Transverse colon (tissue), 4 donors: Measurements from ENCODE around the gene AHR. TPM values are rescaled to one million over a fixed set of nuclear protein-coding genes. Genes with fewer than 3 reads are reported as not detected.

Experiments used
- DNase-seq: peaks from one replicate; pipeline ENCODE4 v3.0.0-alpha.2; 2019
- H3K27ac ChIP-seq, 4 donors: fragments of 200-600 bp; sonication (generic); 2 replicates each; pipeline ENCODE4 v1.5.1; 2016 to 2018; ENCODE audit warnings: inconsistent platforms in 4 of 4
- H3K27me3 ChIP-seq: fragments of 200-600 bp; sonication (generic); 2 replicates; pipeline ENCODE4 v1.5.1; 2017; ENCODE audit warnings: inconsistent platforms
- H3K36me3 ChIP-seq, 4 donors: fragments of 200-600 bp; sonication (generic); 2 replicates each; pipeline ENCODE4 v1.5.1; 2017 to 2019; ENCODE audit warnings: inconsistent platforms in 4 of 4
- H3K4me1 ChIP-seq, 4 donors: fragments of 200-600 bp; sonication (generic); 2 replicates each; pipeline ENCODE4 v1.5.1; 2017 to 2020; ENCODE audit warnings: inconsistent platforms in 4 of 4
- H3K4me3 ChIP-seq, 4 donors: fragments of 200-600 bp; sonication (generic); 1 replicate in 1 of 4; 2 replicates in 3 of 4; pipeline versions ENCODE4 v1.5.1 to v1.6.1; 2017 to 2019; ENCODE audit warnings: inconsistent platforms in 4 of 4
- H3K9me3 ChIP-seq, 2 donors: fragments of 200-600 bp; sonication (generic); 2 replicates each; pipeline ENCODE4 v1.5.1; 2017 to 2019; ENCODE audit warnings: inconsistent platforms in 2 of 2
- EP300 ChIP-seq: sonication (generic); formaldehyde crosslinking; IDR thresholded peaks from one replicate; pipeline ENCODE4 v1.6.1; 2017; ENCODE audit warnings: antibody characterized with exemption, low read depth
- POLR2A ChIP-seq: fragments of 450-650 bp; IDR thresholded peaks from one replicate; pipeline ENCODE4 v1.6.1; 2016; ENCODE audit warnings: antibody characterized with exemption, mild to moderate bottlenecking, moderate library complexity
- POLR2AphosphoS5 ChIP-seq, 3 donors: sonication (generic); formaldehyde crosslinking; IDR thresholded peaks; one replicate each; pipeline ENCODE4 v1.6.1; 2016; ENCODE audit warnings: antibody characterized with exemption in 3 of 3
- WGBS, 2 donors: methylation state at CpG; one replicate each; pipeline ENCODE4 v1.1.5; 2018; ENCODE audit warnings: low coverage in 1 of 2; 5-methylcytosine and 5-hydroxymethylcytosine counted together
- in situ Hi-C, 4 donors: fragments of 200-750 bp; cut with MboI; loops; one replicate each; pipeline versions ENCODE4 v1.15.0 to v1.15.1; 2017; ENCODE audit warnings: low sequenced_read_pairs in 3 of 4, low pct_ligation_motif_present in 1 of 4, low pct_unique_long_range_greater_than_20kb in 1 of 4
- intact Hi-C: fragments of 100-400 bp; cut with DNase I; formaldehyde crosslinking; loops from one replicate; pipeline ENCODE4 v1.15.1; 2023; ENCODE audit warnings: low total_unique reads
- total RNA-seq, 4 donors: library from RNA; depleted of rRNA; stranded (reverse); fragments of >200 nt; gene quantifications; one replicate each; pipeline ENCODE4 v1.1.0, GENCODE V29; 2016
- TF ChIP-seq, protein P1 (sequence below), 5 experiments: fragments of 200-600 bp in 3 of 5; fragments of 450-650 bp in 2 of 5; sonication (generic) in 3 of 5; IDR thresholded peaks; 1 replicate in 2 of 5; 2 replicates in 3 of 5; pipeline ENCODE4 v1.5.1; 2016 to 2017; ENCODE audit warnings: antibody characterized with exemption in 5 of 5, inconsistent platforms in 3 of 5, mild to moderate bottlenecking in 2 of 5, moderate library complexity in 1 of 5

The AHR gene
- total RNA-seq, 4 donors from 2014 or later: 18.1 to 54.6 (median 43.7) TPM

- Histone ChIP-seq H3K36me3 (no peaks in the 10 kb centered on the region), H3K27ac (peak overlapping the region; percentile 28 to 42 (median 38)), H3K9me3 (no peaks in the 10 kb centered on the region), H3K27me3 (no peaks in the 10 kb centered on the region), H3K4me1 (peaks cover 0 to 10% (median 3%) of the 10 kb centered on the region in 4 donors), H3K4me3 (no peak overlapping the region)
- DNase-seq: no peak
- in situ Hi-C loops: loop anchor here in 1 of 4 donors (25.0 kb wide), 1 partner anchor 661 kb away; the partner anchor contains the start of gene SNX13
- intact Hi-C loops: no loop called here
- 67 to 72% methylated on average over 4 of the region's 4 CpGs for WGBS, 2 donors
- TF ChIP-seq POLR2A (no peak), POLR2AphosphoS5 (IDR thresholded peaks at IDR 0.05) (peak in 2 of 3 donors; percentile 1 to 54)
Observed at GRCh38 chr7:17275749-17276671, 22.4 kb upstream of the AHR start.

GRCh38 chr7:17279061-17279460, 19.4 kb upstream of the AHR start:
- Histone ChIP-seq H3K27ac (no peak overlapping the region), H3K4me3 (no peak overlapping the region), H3K27me3 (no peaks in the 10 kb centered on the region), H3K4me1 (peaks cover 0 to 10% (median 3%) of the 10 kb centered on the region in 4 donors), H3K36me3 (no peaks in the 10 kb centered on the region), H3K9me3 (no peaks in the 10 kb centered on the region)
- WGBS, 2 donors: 82 to 92% methylated on average over 4 of the region's 4 CpGs
- TF ChIP-seq EP300 (no peak), POLR2A (no peak), POLR2AphosphoS5 (IDR thresholded peaks at IDR 0.05) (no peak)
- TF ChIP-seq, protein P1, sequence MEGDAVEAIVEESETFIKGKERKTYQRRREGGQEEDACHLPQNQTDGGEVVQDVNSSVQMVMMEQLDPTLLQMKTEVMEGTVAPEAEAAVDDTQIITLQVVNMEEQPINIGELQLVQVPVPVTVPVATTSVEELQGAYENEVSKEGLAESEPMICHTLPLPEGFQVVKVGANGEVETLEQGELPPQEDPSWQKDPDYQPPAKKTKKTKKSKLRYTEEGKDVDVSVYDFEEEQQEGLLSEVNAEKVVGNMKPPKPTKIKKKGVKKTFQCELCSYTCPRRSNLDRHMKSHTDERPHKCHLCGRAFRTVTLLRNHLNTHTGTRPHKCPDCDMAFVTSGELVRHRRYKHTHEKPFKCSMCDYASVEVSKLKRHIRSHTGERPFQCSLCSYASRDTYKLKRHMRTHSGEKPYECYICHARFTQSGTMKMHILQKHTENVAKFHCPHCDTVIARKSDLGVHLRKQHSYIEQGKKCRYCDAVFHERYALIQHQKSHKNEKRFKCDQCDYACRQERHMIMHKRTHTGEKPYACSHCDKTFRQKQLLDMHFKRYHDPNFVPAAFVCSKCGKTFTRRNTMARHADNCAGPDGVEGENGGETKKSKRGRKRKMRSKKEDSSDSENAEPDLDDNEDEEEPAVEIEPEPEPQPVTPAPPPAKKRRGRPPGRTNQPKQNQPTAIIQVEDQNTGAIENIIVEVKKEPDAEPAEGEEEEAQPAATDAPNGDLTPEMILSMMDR (IDR thresholded peaks at IDR 0.05): no peak
- in situ Hi-C loops: loop anchor here in 1 of 4 donors (25.0 kb wide), 1 partner anchor 658 kb away; the partner anchor contains the start of gene SNX13
- no peak for DNase-seq
- intact Hi-C loops: no loop called here

- in situ Hi-C loops: loop anchor here in 1 of 4 donors (25.0 kb wide), 1 partner anchor 648 kb away; the partner anchor contains the start of gene SNX13
- peaks cover 0 to 8% (median 0%) of the 10 kb centered on the region in 4 donors for H3K4me1 ChIP-seq
- TF ChIP-seq EP300: no peak
- no peaks in the 10 kb centered on the region for H3K27me3 ChIP-seq
- H3K4me3 ChIP-seq: no peak overlapping the region
- H3K36me3 ChIP-seq: no peaks in the 10 kb centered on the region
- no peak for DNase-seq
- H3K9me3 ChIP-seq: no peaks in the 10 kb centered on the region
- H3K27ac ChIP-seq: no peak overlapping the region
- intact Hi-C loops: no loop called here
Observed at GRCh38 chr7:17289074-17289645, 9.3 kb upstream of the AHR start.

DNA sequence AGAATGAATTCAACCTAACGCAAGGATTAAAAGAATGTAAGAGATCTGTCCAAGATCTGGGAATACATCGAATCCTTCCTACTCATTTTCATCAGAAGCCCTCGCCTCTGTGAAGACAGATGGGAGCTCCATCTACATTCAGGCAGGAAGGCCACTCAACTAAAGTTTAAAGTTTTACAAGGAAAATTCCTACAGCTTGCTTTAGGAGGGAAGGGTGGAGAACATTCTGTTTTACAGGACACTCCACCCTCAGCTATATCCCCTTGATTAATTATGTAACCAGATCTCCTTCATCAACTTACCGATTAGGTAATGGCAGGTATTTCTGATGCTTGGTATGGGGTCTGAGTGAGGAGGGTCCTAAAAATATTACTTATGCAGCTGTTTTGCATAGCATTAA, 5.6 kb upstream of the AHR start:
- intact Hi-C loops (no loop called here), in situ Hi-C loops (loop anchor here in 1 of 4 donors (25.0 kb wide), 1 partner anchor 644 kb away; the partner anchor contains the start of gene SNX13)
- WGBS, 2 donors: 89 to 90% methylated on average over 4 of the region's 4 CpGs
- TF ChIP-seq POLR2A (no peak), POLR2AphosphoS5 (IDR thresholded peaks at IDR 0.05) (no peak), EP300 (no peak)
- TF ChIP-seq, protein P1 (IDR thresholded peaks at IDR 0.05): no peak
- H3K4me1 ChIP-seq: peaks cover 0 to 15% (median 0%) of the 10 kb centered on the region in 4 donors
- H3K36me3 ChIP-seq: no peaks in the 10 kb centered on the region
- no peaks in the 10 kb centered on the region for H3K9me3 ChIP-seq
- H3K4me3 ChIP-seq: no peak overlapping the region
- no peak for DNase-seq
- no peak overlapping the region for H3K27ac ChIP-seq
- H3K27me3 ChIP-seq: no peaks in the 10 kb centered on the region

DNA sequence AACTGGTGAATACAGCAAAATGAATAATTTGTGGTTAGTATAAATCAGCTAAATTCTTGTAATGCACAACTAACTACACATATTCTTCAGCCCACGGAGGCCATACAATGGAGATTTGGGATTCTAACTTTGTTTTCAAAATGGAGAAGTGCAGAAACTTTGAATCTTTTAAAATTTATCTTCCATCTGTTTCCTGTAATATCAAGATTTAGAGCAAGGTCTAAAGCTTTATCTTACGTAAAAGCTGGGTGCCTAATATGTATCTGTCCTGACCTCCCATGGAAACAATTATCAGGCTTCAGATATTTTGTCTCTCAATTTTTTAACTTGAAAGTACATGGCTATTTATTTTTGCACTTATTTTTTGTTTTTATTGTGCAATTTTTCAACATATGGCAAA, 5.0 kb upstream of the AHR start:
- Histone ChIP-seq H3K4me3 (no peak overlapping the region), H3K4me1 (peaks cover 0 to 15% (median 0%) of the 10 kb centered on the region in 4 donors), H3K27me3 (no peaks in the 10 kb centered on the region), H3K36me3 (no peaks in the 10 kb centered on the region), H3K9me3 (no peaks in the 10 kb centered on the region), H3K27ac (no peak overlapping the region)
- no peak for DNase-seq
- intact Hi-C loops: no loop called here
- in situ Hi-C loops: loop anchor here in 1 of 4 donors (25.0 kb wide), 1 partner anchor 644 kb away; the partner anchor contains the start of gene SNX13
- TF ChIP-seq POLR2AphosphoS5 (IDR thresholded peaks at IDR 0.05): no peak
- no peak for TF ChIP-seq POLR2A
- TF ChIP-seq, protein P1 (IDR thresholded peaks at IDR 0.05): no peak
- no peak for TF ChIP-seq EP300
- 89 to 91% methylated on average over 2 of the region's 2 CpGs for WGBS, 2 donors
